Smooth muscle cell of the umbilical artery (primary cell): ENCODE measurements around the gene PPP1R13L. TPM values are rescaled to one million over a fixed set of nuclear protein-coding genes. Genes with fewer than 3 reads are reported as not detected.

Experiments used
- total RNA-seq: library from RNA; depleted of rRNA; stranded (reverse); fragments of >200 nt; gene quantifications from 2 replicates; pipeline ENCODE4 v1.2.3, GENCODE V29; 2014

The PPP1R13L gene
- 6.8 and 9.8 TPM in 2 replicates for total RNA-seq

GRCh38 chr19:45404557-45405434, at the start of gene PPP1R13L:
PPP1R13L (minus strand) TSS chr19:45405069; CDS start chr19:45398318, 6,751 bp downstream.

GRCh38 chr19:45423589-45424190, 18.8 kb upstream of the PPP1R13L start, which contains the start of gene ERCC1:
ERCC1 (minus strand) TSS chr19:45423917; CDS start chr19:45423374, 543 bp downstream.

DNA sequence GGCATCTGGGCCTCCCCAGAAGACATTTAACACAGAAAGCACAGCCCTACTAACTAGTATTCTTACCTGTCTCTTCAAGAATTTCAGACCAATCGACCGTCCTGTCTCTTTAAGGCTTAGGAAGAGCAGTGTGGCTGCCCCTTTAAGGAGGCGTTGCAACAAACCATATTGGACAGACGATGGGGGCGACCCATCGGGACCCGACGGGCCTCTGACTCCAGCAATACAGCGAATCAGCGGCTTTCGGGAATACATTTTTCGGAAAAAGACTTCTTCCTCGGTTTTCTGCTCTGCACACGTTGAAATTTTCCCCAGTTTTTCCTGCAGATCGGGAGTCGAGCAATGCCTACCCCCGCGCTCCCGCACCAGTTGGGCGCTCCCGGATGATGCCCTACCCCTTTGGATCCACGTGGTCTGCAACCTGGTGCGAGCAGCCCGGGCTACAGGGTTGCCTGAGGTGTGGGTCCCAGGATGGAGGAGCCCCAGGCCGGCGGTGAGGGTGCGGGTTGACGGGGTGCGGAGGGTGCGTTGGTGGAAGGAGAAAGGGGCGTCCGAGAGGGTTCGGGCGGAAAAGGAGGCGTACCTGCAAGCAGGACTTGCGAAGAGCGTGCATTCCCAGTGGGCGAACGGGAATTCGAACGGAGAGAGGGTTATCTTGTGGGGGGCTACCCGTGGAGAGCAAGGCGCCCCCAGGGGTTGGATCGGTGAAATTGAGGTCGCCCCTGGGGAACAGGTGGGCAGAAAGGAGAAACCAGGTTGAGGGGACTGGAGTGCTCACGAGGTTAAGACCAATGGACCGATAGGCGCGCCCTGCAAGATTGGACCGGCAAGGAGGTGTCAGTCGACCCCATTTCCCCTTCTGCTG, 1.6 kb upstream of the PPP1R13L start, which contains the start of gene POLR1G:
Gene POLR1G (plus strand): TSS at position 419 of the 865 bp plus-strand sequence. CDS start 53 bp downstream, at position 472.

DNA sequence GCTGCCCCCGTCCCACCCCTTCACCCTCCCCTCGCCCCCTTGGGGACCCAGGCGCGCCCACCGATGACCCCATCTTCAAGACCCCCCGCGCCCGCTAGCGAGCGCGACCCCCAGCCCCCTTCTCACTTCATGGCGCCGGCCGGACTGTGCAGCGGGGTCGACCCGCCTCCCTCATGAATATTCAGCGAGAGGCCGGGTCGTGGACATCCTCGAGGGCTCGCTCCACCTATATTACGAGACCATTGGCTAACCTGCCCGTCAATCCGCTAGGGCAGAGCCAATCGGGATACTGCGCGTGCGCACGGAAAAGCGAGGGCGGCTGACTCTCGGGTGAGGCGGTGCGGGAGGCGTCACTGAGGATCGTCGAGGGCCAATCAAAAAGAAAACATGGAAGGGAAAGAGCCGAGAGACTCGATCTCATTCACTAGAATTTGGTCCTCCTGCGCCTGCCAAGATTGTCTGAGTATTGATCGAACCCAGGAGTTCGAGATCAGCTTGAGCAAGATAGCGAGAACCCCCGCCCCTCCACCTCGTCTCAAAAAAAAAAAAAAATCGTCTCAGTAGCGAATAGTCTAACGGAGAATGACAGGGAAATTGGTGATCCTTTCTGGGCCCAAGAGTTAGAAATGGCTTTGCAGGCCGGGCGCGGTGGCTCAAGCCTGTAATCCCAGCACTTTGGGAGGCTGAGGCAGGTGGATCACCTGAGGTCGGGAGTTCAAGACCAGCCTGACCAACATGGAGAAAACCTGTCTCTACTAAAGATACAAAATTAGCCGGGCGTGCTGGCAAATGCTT, 34.3 kb downstream of the PPP1R13L start, which contains the start of gene ERCC2:
Gene ERCC2 (minus strand): TSS at position 164 of the 795 bp plus-strand sequence. CDS start 33 bp downstream, at position 131.

GRCh38 chr19:45340232-45340898, 64.5 kb downstream of the PPP1R13L start, which contains the start of gene KLC3:
KLC3 (plus strand) TSS chr19:45340750; CDS start chr19:45345542, 4,792 bp downstream.

Other genes with a start within 250 kb of the PPP1R13L start
- under 0.01 and 0.51 TPM in 2 replicates for gene NKPD1, start 244.1 kb downstream of the PPP1R13L start, total RNA-seq
- gene TRAPPC6A, start 226.8 kb downstream of the PPP1R13L start, total RNA-seq: 2.8 and 5.0 TPM in 2 replicates
- gene BLOC1S3, start 226.3 kb downstream of the PPP1R13L start, total RNA-seq: 5.5 and 7.4 TPM in 2 replicates
- gene EXOC3L2, start 159.7 kb downstream of the PPP1R13L start, total RNA-seq: 0.05 TPM in 1 of 2 replicates, not detected in the other
- 16.3 and 19.9 TPM in 2 replicates for gene MARK4, start 153.8 kb downstream of the PPP1R13L start, total RNA-seq
- not detected in 2 replicates for gene CKM, start 82.2 kb downstream of the PPP1R13L start, total RNA-seq
- not detected in 2 replicates for gene KLC3, start 64.3 kb downstream of the PPP1R13L start, total RNA-seq
- gene ERCC2, start 34.5 kb downstream of the PPP1R13L start, total RNA-seq: 18.4 and 36.2 TPM in 2 replicates
- 7.4 and 19.9 TPM in 2 replicates for gene POLR1G, start 1.6 kb upstream of the PPP1R13L start, total RNA-seq
- gene ERCC1, start 18.8 kb upstream of the PPP1R13L start, total RNA-seq: 46.6 and 67.6 TPM in 2 replicates
- 0.59 and 0.88 TPM in 2 replicates for gene FOSB, start 62.9 kb upstream of the PPP1R13L start, total RNA-seq
- 2.7 and 3.6 TPM in 2 replicates for gene RTN2, start 92.0 kb upstream of the PPP1R13L start, total RNA-seq
- gene PPM1N, start 93.4 kb upstream of the PPP1R13L start, total RNA-seq: 0.46 and 0.59 TPM in 2 replicates
- 49.6 and 82.0 TPM in 2 replicates for gene VASP, start 102.4 kb upstream of the PPP1R13L start, total RNA-seq
- gene OPA3, start 179.7 kb upstream of the PPP1R13L start, total RNA-seq: 5.0 and 12.3 TPM in 2 replicates
- not detected in 2 replicates for gene GPR4, start 197.1 kb upstream of the PPP1R13L start, total RNA-seq
- 50.2 and 59.6 TPM in 2 replicates for gene EML2, start 234.3 kb upstream of the PPP1R13L start, total RNA-seq